ENCODE results near the gene HNF1A. TPM values are rescaled to one million over a fixed set of nuclear protein-coding genes. Genes with fewer than 3 reads are reported as not detected.

The HNF1A gene
- total and polyA plus RNA-seq, 9 of the 15 experiments (the other 6 are each of a cell fraction or from before 2014, with no cell fraction given) = not detected

GRCh38 chr12:121005346-121005815 is 27.0 kb downstream of the HNF1A start:
- peaks cover 60% of the 10 kb centered on the region; the same call in 2 of the 3 replicates for H3K36me3 ChIP-seq (ENCODE audit: control insufficient read depth, insufficient read depth, low read length)
- POLR2A ChIA-PET = interaction anchor here (0.6 to 0.7 kb wide), 2 partner anchors 278 to 652 kb away, joined by 3 read pairs; no protein-coding TSS in a partner anchor
- TF ChIP-seq NFATC3 (IDR thresholded peaks at IDR 0.05) (no peak), ZNF431 (CRISPR knock-in tag; IDR thresholded peaks at IDR 0.05) (no peak), BHLHE40 (IDR thresholded peaks at IDR 0.05; ENCODE audit: low read length) (no peak), IRF2 (CRISPR knock-in tag; IDR thresholded peaks at IDR 0.05) (no peak), ARNT (IDR thresholded peaks at IDR 0.05) (no peak), ZNF512 (tag; IDR thresholded peaks at IDR 0.05) (peak; percentile 55; the same call in 1 of the 2 replicates), MAZ (CRISPR knock-in tag; conservative IDR thresholded peaks at IDR 0.05 in 1 of 2, IDR thresholded peaks at IDR 0.05 in 1 of 2) (peak in 1 of 2 experiments; percentile 45; a peak in 1 of 4 replicates), GABPB1 (CRISPR knock-in tag; IDR thresholded peaks at IDR 0.05) (peak; percentile 57), HOXB6 (CRISPR knock-in tag; IDR thresholded peaks at IDR 0.05; ENCODE audit: borderline replicate concordance) (no peak), FOSL1 (tag; conservative IDR thresholded peaks at IDR 0.05) (no peak), HMGXB4 (CRISPR knock-in tag; IDR thresholded peaks at IDR 0.05) (no peak), ZNF592 (IDR thresholded peaks at IDR 0.05) (no peak), CREM (IDR thresholded peaks at IDR 0.05; ENCODE audit: low read depth) (peak; percentile 43; the same call in 1 of the 2 replicates), DPF2 (IDR thresholded peaks at IDR 0.05) (no peak), RCOR1 (IDR thresholded peaks at IDR 0.05; ENCODE audit: borderline replicate concordance in 1 of 2, low read depth in 2 of 2, low read length in 2 of 2) (peak in 1 of 2 experiments; percentile 69; a peak in 1 of 4 replicates), TAL1 (IDR thresholded peaks at IDR 0.05) (no peak)

More at GRCh38 chr12:121005346-121005815, 27.0 kb downstream of the HNF1A start:
- Histone ChIP-seq H3K4me2 (ENCODE audit: insufficient read depth, low read length) (no peak overlapping the region), H3K27ac (ENCODE audit: extremely low read depth, low read depth, low read length) (no peak overlapping the region), H3K4me3 (no peak overlapping the region), H2AFZ (ENCODE audit: low read depth, low read length) (no peak overlapping the region), H3K9me1 (ENCODE audit: control insufficient read depth, insufficient read depth, low read length) (no peaks in the 10 kb centered on the region), H4K20me1 (replicated peaks; ENCODE audit: control insufficient read depth, insufficient read depth, low read length) (no peaks in the 10 kb centered on the region; the same call in 1 of the 2 replicates), H3K9ac (ENCODE audit: insufficient read depth in 1 of 2, low read depth in 2 of 2, low read length in 2 of 2) (peak overlapping the region in 1 of 2 experiments; percentile 6; a peak in 1 of 4 replicates), H3K79me2 (ENCODE audit: control insufficient read depth, insufficient read depth, low read length) (no peaks in the 10 kb centered on the region), H3K27me3 (ENCODE audit: control insufficient read depth in 2 of 2, insufficient read depth in 2 of 2, low read length in 2 of 2) (no peaks in the 10 kb centered on the region), H3K9me3 (replicated peaks; ENCODE audit: control insufficient read depth, insufficient read depth, low read depth, low read length) (no peaks in the 10 kb centered on the region), H3K4me1 (replicated peaks in 1 of 2; ENCODE audit: control insufficient read depth in 2 of 2, insufficient read depth in 2 of 2, low read length in 2 of 2) (no peaks in the 10 kb centered on the region; a peak in 1 of 5 replicates)
- DNase-seq (ENCODE audit: extremely low read depth in 1 of 4, low spot score in 3 of 4) (peak; percentile 52 to 73 (median 60)), ATAC-seq (peak; percentile 92), FAIRE-seq (peak; percentile 96)
- CTCF ChIA-PET (ENCODE audit: low intra/inter-chr PET ratio) = interaction anchor here (0.5 to 1.3 kb wide), 4 partner anchors 90 to 358 kb away, joined by 3 to 9 read pairs (median 4); no protein-coding TSS in a partner anchor
- BruUV-seq (replicated peaks) = no TSS peak
- intact Hi-C loops (cut with micrococcal nuclease) = loop anchor here (2.0 to 10.0 kb wide), 3 partner anchors 49 to 209 kb away; partner anchors contain the start of gene P2RX4
- in situ Hi-C loops (cut with MboI) = no loop called here
- 31% methylated on average over 8 of the region's 9 CpGs for WGBS (ENCODE audit: insufficient coverage, low coverage, missing lambda C conversion rate)

Data from K562 (cell line).